Embryonic facial prominence (tissue), 1 donor: ENCODE data around the gene OR5B21.

Experiments used
- DNase-seq: peaks from one replicate; pipeline ENCODE4 v3.0.0-alpha.2; 2016; ENCODE audit errors: extremely low spot score

OR5B21 gene

DNA sequence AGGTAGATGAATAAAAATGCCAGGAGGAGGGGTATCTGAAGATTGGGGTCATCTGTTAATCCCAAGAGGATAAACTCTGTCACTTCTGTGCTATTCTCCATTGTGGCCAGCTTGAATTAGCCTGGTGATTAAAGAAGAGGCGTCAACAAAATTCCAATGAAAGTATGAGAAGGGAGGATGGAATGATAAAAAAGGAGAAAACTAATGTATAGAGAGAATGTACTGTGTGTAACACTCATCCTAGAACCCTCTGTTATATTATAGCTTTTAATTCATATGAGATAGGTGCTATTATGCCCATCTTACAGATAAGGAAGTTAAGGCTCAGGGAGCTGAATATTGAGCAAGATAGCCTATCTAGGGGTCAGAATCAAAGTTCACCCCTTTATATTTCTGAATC lies at the start of gene OR5B21:
TSS of gene OR5B21 (minus strand) at position 101 of the 400 bp plus-strand sequence. CDS start at position 101, 0 bp downstream.
- DNase-seq: no peak

DNA sequence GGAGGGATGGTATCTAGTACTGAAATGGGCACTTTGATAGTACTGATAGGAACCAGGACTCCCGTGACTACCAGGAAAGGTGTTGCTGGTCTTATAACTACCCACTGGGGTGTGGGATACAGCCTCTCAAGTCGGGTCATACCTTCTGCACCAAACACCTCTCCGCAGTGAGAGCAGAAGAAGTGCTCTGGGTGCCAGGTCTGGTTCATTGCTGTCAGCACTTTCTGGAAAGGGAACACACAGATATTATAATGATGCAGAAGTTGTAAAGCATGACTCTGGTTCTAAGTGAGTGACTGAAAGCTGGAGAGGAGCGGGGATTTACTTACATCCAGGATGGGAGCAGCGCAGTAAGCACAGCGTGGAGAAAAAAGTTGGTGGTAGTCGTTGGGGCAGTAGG lies 41.7 kb upstream of the OR5B21 start:
- no peak for DNase-seq

GRCh38 chr11:58546841-58547240 lies 38.9 kb upstream of the OR5B21 start:
- DNase-seq: no peak

GRCh38 chr11:58531865-58532341 lies 24.0 kb upstream of the OR5B21 start:
- DNase-seq: no peak

- DNase-seq: no peak
Measured at GRCh38 chr11:58530236-58530635, 22.3 kb upstream of the OR5B21 start.

GRCh38 chr11:58527429-58527828 lies 19.5 kb upstream of the OR5B21 start:
- DNase-seq: no peak

- no peak for DNase-seq
Measured at GRCh38 chr11:58526721-58527120, 18.8 kb upstream of the OR5B21 start.

GRCh38 chr11:58525037-58525614 lies 17.2 kb upstream of the OR5B21 start:
- DNase-seq: no peak

- peak; percentile 25 for DNase-seq
Measured at GRCh38 chr11:58524232-58525036, 16.5 kb upstream of the OR5B21 start.

DNA sequence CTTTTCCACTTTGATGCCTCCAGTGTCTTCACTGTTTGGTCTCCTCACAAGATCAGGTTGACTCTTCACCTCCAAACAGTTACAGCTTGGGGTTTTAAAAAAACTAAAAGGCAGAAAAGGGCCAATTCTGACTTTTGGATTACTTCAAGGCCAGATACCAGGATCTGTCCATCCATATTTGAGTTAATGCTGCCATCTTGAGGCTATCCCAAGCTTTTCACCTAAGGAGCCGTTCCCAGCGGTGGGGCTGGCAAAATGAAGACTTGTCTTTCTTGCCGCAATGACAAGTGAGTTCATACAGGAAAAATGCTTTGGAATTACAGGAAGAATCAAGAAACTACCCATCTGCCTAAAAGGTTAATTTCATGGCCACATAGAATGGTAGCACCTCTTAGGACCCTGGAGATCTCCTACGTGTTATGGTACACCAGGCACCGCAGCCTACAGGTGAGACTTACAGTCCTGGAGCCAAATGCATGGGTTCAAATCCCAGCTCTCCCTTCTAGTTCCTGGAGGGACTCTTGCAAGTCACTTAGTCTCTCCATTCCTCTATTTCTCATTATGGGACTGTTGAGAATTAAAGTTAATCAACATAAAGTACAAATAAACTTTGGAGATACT lies 6.0 kb upstream of the OR5B21 start:
- DNase-seq: no peak

- DNase-seq: no peak
Measured at GRCh38 chr11:58511636-58512035, 3.7 kb upstream of the OR5B21 start.

DNA sequence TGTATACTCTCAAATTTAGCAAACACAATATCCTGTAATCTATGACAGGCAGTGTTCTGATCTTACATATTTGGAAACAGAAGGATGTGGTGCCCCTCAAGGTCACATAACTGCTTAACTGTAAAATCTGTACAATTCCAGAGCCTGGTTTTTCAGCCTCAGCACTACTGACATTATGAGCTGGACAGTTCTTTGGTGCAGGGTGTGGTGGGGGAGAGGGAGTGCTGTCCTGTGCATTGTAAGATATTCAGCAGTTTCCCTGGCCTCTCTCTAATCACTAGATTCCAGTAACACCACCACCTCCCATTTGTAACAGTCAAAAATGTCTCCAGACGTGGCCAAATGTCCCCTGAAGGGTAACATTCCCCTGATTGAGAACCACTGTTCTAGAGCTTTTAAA lies 1.8 kb upstream of the OR5B21 start:
- DNase-seq: no peak

- DNase-seq: no peak
Measured at GRCh38 chr11:58508814-58509213, 909 bp upstream of the OR5B21 start.

DNA sequence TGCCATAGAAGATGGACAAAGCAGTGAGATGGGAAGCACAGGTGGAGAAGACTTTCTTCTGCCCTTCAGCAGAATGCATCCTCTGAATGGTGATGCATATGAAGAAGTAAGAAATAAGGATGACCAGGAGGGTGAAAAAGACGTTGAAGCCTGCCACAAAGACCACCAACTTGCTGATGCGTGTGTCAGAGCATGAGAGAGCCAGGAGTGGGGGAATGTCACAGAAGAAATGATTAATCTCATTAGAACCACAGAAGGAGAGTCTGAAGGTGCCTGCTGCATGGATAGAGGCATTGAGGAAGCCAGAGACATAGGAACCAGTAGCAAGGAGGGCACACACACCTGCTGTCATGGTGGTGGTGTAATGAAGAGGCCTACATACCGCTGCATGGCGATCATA lies 550 bp downstream of the OR5B21 start:
- no peak for DNase-seq

GRCh38 chr11:58506935-58507334 lies 970 bp downstream of the OR5B21 start:
- DNase-seq: no peak

- no peak for DNase-seq
Measured at GRCh38 chr11:58505849-58506248, 2.1 kb downstream of the OR5B21 start.

DNA sequence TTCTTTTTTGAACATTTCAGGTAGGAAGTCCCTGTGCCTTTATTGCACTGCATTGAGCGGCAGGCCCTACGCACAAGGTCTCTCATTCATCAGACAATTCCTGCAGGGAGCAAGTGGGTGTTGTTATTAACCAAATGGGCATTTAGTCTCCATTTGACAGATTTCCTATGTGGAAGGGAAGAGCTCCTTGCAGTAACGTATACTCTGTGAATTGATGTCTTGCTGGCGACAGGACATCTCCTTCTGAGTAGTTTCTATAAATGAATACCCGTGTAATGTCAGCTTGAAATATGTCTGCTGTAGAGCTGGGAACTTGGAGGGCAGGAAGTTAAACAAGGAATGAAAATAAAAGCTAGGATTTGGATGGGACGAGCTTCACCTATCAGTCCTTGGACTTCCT lies 3.7 kb downstream of the OR5B21 start:
- DNase-seq: no peak

- DNase-seq: no peak
Measured at GRCh38 chr11:58503361-58503856, 4.5 kb downstream of the OR5B21 start.

DNA sequence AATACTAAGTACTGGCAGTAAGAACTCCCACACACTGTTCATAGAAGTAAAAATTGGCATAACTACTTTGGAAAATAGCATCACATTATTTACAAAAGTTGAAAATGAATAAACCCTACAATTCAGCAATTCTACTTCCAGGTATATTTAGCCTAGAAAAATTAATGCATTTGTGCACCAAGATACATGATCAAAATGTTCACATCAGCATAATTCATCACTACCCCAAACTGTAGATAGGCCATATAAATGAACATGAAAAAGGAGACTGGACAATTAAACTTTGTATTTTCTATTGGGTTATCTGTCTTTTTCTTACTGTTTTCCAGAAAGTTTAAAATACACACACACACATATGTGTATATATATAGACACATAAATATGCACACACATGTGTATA lies 5.9 kb downstream of the OR5B21 start:
- no peak for DNase-seq

GRCh38 chr11:58498464-58498863 lies 9.4 kb downstream of the OR5B21 start:
- DNase-seq: no peak

DNA sequence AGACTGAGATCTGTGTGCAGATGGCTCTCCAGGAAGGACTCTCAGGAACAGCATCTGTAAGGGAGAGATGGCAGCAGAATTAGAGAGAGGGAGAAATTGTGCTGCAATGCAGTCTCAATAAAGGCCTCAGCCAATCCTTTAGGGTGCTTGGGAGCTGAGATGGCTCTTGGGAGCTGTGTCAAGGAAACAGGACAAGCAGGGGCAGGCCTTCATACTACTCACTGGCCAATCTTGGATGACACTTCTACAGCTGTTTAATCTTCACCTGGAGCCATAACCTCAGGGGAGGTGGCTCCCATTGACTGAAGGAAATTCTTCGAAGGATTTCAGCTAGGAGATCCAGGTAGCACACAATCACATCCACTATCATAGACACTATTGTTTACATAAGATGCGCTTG lies 10.0 kb downstream of the OR5B21 start:
- no peak for DNase-seq

GRCh38 chr11:58495906-58496305 lies 12.0 kb downstream of the OR5B21 start:
- DNase-seq: no peak

DNA sequence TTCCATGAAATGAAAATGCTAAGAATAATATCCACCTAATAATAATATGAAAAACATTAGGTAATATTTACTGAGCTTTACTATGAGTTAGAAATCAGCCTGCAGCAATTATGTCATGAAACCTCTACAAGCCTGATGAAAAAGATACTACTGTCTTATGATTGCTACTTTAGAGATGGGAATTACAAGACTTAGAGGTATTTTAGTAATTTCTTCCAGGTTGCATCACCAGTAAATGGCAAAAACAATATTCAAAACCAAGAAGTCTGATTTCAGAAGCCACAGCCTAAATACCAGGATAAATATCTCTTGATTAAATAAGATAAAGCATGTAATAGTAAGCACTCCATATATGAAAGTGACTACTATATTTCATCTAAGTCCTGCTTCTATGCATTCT lies 13.8 kb downstream of the OR5B21 start:
- no peak for DNase-seq
